Neural cell (in vitro differentiated cells): ENCODE data around the gene VARS1. TPM values are rescaled to one million over a fixed set of nuclear protein-coding genes. Genes with fewer than 3 reads are reported as not detected.
"Not testable (repeated sequence)": the region's sequence is repeated elsewhere in the genome, so short reads cannot be mapped to it uniquely, and the experiment has no call there.

Experiments used
- H2AFZ ChIP-seq: fragments of 200-600, 300-800 bp; sonication (generic), shearing (Covaris generic); 2 replicates; pipeline ENCODE4 v1.6.0; 2014; ENCODE audit warnings: low read depth, mild to moderate bottlenecking, antibody characterized with exemption, low read length, moderate library complexity
- H3F3A ChIP-seq: fragments of 200-600 bp; shearing (Covaris generic); 2 replicates; pipeline ENCODE4 v1.6.1; 2016; ENCODE audit warnings: mild to moderate bottlenecking, moderate library complexity, mixed read lengths, antibody characterized with exemption, low read length; ENCODE audit not compliant: insufficient read depth, poor library complexity, severe bottlenecking
- H3K27ac ChIP-seq: fragments of 200-600, 300-800 bp; sonication (generic), shearing (Covaris generic); 2 replicates; pipeline ENCODE4 v1.5.1; 2014; ENCODE audit warnings: mild to moderate bottlenecking, low read length, moderate library complexity
- H3K27me3 ChIP-seq: fragments of 300-800, 200-600 bp; sonication (generic), shearing (Covaris generic); 2 replicates; pipeline ENCODE4 v1.6.0; 2014; ENCODE audit warnings: mild to moderate bottlenecking, low read depth, low read length, moderate library complexity; ENCODE audit not compliant: insufficient read depth
- H3K36me3 ChIP-seq: fragments of 300-800, 200-600 bp; sonication (generic), shearing (Covaris generic); 2 replicates; pipeline ENCODE4 v1.5.1; 2014; ENCODE audit warnings: mild to moderate bottlenecking, antibody characterized with exemption, low read length, moderate library complexity; ENCODE audit not compliant: insufficient read depth
- H3K4me2 ChIP-seq: fragments of 300-800, 200-600 bp; sonication (generic), shearing (Covaris generic); 2 replicates; pipeline ENCODE4 v1.6.0; 2014; ENCODE audit warnings: mild to moderate bottlenecking, low read length
- H3K4me3 ChIP-seq: fragments of 300-800, 200-600 bp; sonication (generic), shearing (Covaris generic); 2 replicates; pipeline ENCODE4 v1.5.1; 2014; ENCODE audit warnings: mild to moderate bottlenecking, low read length, moderate library complexity
- H3K79me2 ChIP-seq: fragments of 200-600 bp; shearing (Covaris generic); replicated peaks from 2 replicates; pipeline ENCODE4 v1.6.0; 2014; ENCODE audit warnings: mild to moderate bottlenecking, low read length, moderate library complexity; ENCODE audit not compliant: insufficient read depth
- H3K9ac ChIP-seq: fragments of 300-800, 200-600 bp; sonication (generic), shearing (Covaris generic); 2 replicates; pipeline ENCODE4 v1.6.1; 2016; ENCODE audit warnings: mild to moderate bottlenecking, low read length, mixed read lengths
- H3K9me2 ChIP-seq: fragments of 200-600 bp; shearing (Covaris generic); 2 replicates; pipeline ENCODE4 v1.6.1; 2016; ENCODE audit warnings: mild to moderate bottlenecking, low read length, mixed read lengths; ENCODE audit not compliant: insufficient read depth
- H3K9me3 ChIP-seq: fragments of 200-600, 300-800 bp; sonication (generic), shearing (Covaris generic); 2 replicates; pipeline ENCODE4 v1.6.1; 2016; ENCODE audit warnings: mild to moderate bottlenecking, mixed run types, low read length, moderate library complexity, mixed read lengths
- H4K20me1 ChIP-seq: fragments of 200-600 bp; shearing (Covaris generic); 2 replicates; pipeline ENCODE4 v1.6.1; 2016; ENCODE audit warnings: mild to moderate bottlenecking, mixed run types; ENCODE audit not compliant: insufficient read depth
- CTCF ChIP-seq: fragments of 450-650 bp; IDR thresholded peaks from 2 replicates; pipeline ENCODE4 v1.5.1; 2014; ENCODE audit warnings: antibody characterized with exemption, mild to moderate bottlenecking, moderate library complexity; ENCODE audit not compliant: poor library complexity, severe bottlenecking
- EP300 ChIP-seq: fragments of 450-650 bp; conservative IDR thresholded peaks from 2 replicates; pipeline ENCODE4 v1.6.1; 2014; ENCODE audit warnings: antibody characterized with exemption, mild to moderate bottlenecking, moderate library complexity; ENCODE audit not compliant: poor library complexity, severe bottlenecking
- EZH2 ChIP-seq: fragments of 200-600, 300-800 bp; shearing (Covaris generic), sonication (generic); IDR thresholded peaks from 2 replicates; pipeline ENCODE4 v1.6.1; 2014; ENCODE audit warnings: antibody characterized with exemption, low read length, borderline replicate concordance, mild to moderate bottlenecking; ENCODE audit not compliant: insufficient read depth, poor library complexity, severe bottlenecking
- MXI1 ChIP-seq: fragments of 450-650 bp; conservative IDR thresholded peaks from 2 replicates; pipeline ENCODE4 v1.6.1; 2014; ENCODE audit warnings: antibody characterized with exemption, mild to moderate bottlenecking; ENCODE audit not compliant: poor library complexity, severe bottlenecking
- POLR2AphosphoS5 ChIP-seq: IDR thresholded peaks from 2 replicates; pipeline ENCODE4 v1.6.1; 2012
- RAD21 ChIP-seq: fragments of 450-650 bp; conservative IDR thresholded peaks from 2 replicates; pipeline ENCODE4 v1.6.1; 2014; ENCODE audit warnings: antibody characterized with exemption, mild to moderate bottlenecking, moderate library complexity
- SMC3 ChIP-seq: fragments of 450-650 bp; conservative IDR thresholded peaks from 2 replicates; pipeline ENCODE4 v1.6.1; 2014; ENCODE audit warnings: antibody characterized with exemption, mild to moderate bottlenecking, moderate library complexity; ENCODE audit not compliant: poor library complexity
- TAF1 ChIP-seq: IDR thresholded peaks from 2 replicates; pipeline ENCODE4 v1.6.1; 2012; ENCODE audit warnings: low read depth
- polyA plus RNA-seq: library from polyadenylated mRNA; depleted of rRNA; stranded (reverse); fragments of >200 nt; gene quantifications from 2 replicates; pipeline ENCODE4 v1.2.3, GENCODE V29; 2014
- TF ChIP-seq, protein P1 (sequence below): IDR thresholded peaks from 2 replicates; pipeline ENCODE4 v1.6.1; 2012; ENCODE audit warnings: borderline replicate concordance

Gene VARS1
- polyA plus RNA-seq, 1 donor from 2014 or later: 40.9 TPM

- Histone ChIP-seq H3K27ac (no peak overlapping the region), H2AFZ (no peak overlapping the region), H3K27me3 (no peaks in the 10 kb centered on the region), H3K9me3 (no peaks in the 10 kb centered on the region), H3K79me2 (no peaks in the 10 kb centered on the region), H3K36me3 (no peaks in the 10 kb centered on the region), H3K9me2 (no peaks in the 10 kb centered on the region), H4K20me1 (no peaks in the 10 kb centered on the region), H3K4me3 (no peak overlapping the region), H3K9ac (no peak overlapping the region), H3F3A (no peaks in the 10 kb centered on the region), H3K4me2 (no peak overlapping the region)
- TF ChIP-seq EZH2 (no peak), TAF1 (no peak), CTCF (no peak)
- TF ChIP-seq, protein P1, sequence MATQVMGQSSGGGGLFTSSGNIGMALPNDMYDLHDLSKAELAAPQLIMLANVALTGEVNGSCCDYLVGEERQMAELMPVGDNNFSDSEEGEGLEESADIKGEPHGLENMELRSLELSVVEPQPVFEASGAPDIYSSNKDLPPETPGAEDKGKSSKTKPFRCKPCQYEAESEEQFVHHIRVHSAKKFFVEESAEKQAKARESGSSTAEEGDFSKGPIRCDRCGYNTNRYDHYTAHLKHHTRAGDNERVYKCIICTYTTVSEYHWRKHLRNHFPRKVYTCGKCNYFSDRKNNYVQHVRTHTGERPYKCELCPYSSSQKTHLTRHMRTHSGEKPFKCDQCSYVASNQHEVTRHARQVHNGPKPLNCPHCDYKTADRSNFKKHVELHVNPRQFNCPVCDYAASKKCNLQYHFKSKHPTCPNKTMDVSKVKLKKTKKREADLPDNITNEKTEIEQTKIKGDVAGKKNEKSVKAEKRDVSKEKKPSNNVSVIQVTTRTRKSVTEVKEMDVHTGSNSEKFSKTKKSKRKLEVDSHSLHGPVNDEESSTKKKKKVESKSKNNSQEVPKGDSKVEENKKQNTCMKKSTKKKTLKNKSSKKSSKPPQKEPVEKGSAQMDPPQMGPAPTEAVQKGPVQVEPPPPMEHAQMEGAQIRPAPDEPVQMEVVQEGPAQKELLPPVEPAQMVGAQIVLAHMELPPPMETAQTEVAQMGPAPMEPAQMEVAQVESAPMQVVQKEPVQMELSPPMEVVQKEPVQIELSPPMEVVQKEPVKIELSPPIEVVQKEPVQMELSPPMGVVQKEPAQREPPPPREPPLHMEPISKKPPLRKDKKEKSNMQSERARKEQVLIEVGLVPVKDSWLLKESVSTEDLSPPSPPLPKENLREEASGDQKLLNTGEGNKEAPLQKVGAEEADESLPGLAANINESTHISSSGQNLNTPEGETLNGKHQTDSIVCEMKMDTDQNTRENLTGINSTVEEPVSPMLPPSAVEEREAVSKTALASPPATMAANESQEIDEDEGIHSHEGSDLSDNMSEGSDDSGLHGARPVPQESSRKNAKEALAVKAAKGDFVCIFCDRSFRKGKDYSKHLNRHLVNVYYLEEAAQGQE: no peak
These were observed 17.9 kb upstream of the VARS1 start for GRCh38 chr6:31813465-31813849.

DNA sequence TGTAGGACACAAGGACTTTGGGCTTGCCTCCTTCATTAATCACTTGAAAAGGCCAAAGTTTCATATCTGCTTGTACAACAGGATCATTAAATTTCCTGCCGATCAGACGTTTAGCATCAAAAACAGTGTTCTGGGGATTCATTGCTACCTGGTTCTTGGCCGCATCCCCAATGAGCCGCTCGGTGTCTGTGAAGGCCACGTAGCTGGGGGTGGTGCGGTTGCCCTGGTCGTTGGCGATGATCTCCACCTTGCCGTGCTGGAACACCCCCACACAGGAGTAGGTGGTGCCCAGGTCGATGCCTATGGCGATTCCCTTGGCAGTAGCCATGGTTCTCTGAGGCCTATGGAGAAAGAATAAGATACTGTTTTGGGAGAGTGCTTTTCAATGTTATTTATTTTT lies 16.1 kb upstream of the VARS1 start:
- H3K79me2 ChIP-seq: no peaks in the 10 kb centered on the region
- H3K27me3 ChIP-seq: no peaks in the 10 kb centered on the region
- no peak overlapping the region for H2AFZ ChIP-seq
- no peaks in the 10 kb centered on the region for H3K9me2 ChIP-seq
- no peaks in the 10 kb centered on the region for H3F3A ChIP-seq
- H4K20me1 ChIP-seq: no peaks in the 10 kb centered on the region
- H3K4me2 ChIP-seq: no peak overlapping the region
- H3K27ac ChIP-seq: no peak overlapping the region
- no peaks in the 10 kb centered on the region for H3K36me3 ChIP-seq
- H3K4me3 ChIP-seq: no peak overlapping the region
- TF ChIP-seq, protein P1: no peak
- TF ChIP-seq CTCF (no peak), SMC3 (no peak), EP300 (no peak), MXI1 (no peak), RAD21 (no peak), TAF1 (no peak), EZH2 (no peak), POLR2AphosphoS5 (no peak)
- H3K9ac ChIP-seq: no peak overlapping the region
- no peaks in the 10 kb centered on the region for H3K9me3 ChIP-seq

DNA sequence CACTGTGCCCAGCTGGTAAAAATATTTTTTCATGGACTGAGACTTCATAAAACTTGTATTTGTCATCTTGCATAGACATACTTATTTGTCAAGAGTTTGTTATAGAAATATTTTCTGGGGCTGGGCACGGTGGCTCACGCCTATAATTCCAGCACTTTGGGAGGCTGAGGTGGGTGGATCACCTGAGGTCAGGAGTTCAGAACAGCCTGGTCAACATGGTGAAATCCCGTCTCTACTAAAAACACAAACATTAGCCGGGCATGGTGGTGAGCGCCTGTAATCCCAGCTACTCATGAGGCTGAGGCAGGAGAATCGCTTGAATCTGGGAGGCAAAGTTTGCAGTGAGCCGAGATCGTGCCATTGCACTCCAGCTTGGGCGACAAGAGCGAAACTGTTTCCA lies 13.0 kb upstream of the VARS1 start:
- not testable (repeated sequence) for H3K4me3 ChIP-seq, H3K27ac ChIP-seq, H3K27me3 ChIP-seq, H3K9me2 ChIP-seq, H3K79me2 ChIP-seq, H2AFZ ChIP-seq, H3K36me3 ChIP-seq, H3K4me2 ChIP-seq, H3F3A ChIP-seq, H3K9me3 ChIP-seq, H4K20me1 ChIP-seq, H3K9ac ChIP-seq
